ENCODE results near the gene RAB36.

GRCh38 chr22:23184100-23184763, 39.0 kb downstream of the RAB36 start:
- TF ChIP-seq ZFX (IDR thresholded peaks at IDR 0.05; ENCODE audit: borderline replicate concordance) (no peak), CTCF (IDR thresholded peaks at IDR 0.05) (no peak)
